ENCODE data around the gene NKX3-2.

Gene NKX3-2

DNA sequence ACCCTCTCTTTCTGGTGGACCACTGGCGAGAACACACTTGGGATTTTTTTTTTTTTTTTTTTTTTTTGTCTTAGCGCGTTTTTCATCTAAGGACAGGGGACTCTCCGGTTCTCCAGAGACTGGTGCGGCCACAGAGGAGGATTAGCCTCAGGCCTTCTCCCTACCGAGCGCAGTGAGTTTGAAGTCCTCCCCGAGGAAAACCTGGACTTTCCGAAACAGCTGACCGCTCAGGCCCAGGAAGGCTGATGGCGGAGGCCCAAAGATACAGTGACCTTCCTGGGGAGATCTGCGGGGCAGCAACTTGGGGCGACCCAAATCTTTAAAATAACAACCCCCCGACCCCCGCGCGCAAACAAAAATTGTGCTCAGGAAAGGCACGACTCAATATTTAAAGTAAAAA lies 9.2 kb downstream of the NKX3-2 start:
- no peak overlapping the region for H3K27ac ChIP-seq
- DNase-seq (ENCODE audit: low spot score) = no peak
- CTCF ChIA-PET = no interaction called here
- TF ChIP-seq, protein P1, sequence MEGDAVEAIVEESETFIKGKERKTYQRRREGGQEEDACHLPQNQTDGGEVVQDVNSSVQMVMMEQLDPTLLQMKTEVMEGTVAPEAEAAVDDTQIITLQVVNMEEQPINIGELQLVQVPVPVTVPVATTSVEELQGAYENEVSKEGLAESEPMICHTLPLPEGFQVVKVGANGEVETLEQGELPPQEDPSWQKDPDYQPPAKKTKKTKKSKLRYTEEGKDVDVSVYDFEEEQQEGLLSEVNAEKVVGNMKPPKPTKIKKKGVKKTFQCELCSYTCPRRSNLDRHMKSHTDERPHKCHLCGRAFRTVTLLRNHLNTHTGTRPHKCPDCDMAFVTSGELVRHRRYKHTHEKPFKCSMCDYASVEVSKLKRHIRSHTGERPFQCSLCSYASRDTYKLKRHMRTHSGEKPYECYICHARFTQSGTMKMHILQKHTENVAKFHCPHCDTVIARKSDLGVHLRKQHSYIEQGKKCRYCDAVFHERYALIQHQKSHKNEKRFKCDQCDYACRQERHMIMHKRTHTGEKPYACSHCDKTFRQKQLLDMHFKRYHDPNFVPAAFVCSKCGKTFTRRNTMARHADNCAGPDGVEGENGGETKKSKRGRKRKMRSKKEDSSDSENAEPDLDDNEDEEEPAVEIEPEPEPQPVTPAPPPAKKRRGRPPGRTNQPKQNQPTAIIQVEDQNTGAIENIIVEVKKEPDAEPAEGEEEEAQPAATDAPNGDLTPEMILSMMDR (conservative IDR thresholded peaks at IDR 0.05; ENCODE audit: low read depth) = no peak
- POLR2A ChIA-PET (ENCODE audit: low non-redundant PET) = no interaction called here

DNA sequence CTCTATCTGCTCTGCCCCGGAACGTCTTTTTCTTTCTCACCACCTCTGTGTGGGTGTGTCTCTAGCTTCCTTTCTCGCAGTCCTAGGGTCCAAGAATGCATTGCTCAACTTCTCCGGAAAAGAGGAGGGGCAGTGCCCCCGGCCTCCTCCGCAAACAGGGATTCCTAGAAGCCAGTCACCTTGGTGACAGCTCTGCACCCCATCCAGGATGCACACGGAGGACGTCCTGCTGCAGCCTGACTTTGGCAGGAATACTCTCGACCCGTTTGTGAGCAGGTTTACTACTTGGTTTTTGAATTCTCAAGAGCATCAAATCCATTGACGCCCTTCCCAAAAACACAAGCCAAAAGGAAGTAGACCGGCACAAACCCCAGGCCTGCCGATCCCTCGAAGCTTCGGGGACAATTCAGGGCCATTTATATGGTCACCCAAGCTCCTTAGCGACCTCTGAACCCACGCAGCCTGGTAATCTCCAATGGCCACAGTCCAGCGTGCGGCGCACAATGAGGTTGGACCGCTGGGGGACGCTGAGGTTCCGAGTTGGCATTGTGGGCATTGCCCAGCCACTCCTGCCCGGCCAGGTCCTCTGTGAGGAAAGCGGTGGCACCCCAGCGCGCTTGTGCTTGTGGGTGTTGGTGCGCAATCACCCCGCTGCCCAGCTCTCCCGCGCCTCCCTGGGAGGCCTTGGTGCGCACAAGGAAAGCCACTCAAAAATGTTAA lies 9.8 kb downstream of the NKX3-2 start:
- no peak overlapping the region for H3K27ac ChIP-seq
- TF ChIP-seq, protein P1 (conservative IDR thresholded peaks at IDR 0.05; ENCODE audit: low read depth) = no peak
- ChIA-PET CTCF (no interaction called here), POLR2A (ENCODE audit: low non-redundant PET) (no interaction called here)
- no peak for DNase-seq (ENCODE audit: low spot score)

DNA sequence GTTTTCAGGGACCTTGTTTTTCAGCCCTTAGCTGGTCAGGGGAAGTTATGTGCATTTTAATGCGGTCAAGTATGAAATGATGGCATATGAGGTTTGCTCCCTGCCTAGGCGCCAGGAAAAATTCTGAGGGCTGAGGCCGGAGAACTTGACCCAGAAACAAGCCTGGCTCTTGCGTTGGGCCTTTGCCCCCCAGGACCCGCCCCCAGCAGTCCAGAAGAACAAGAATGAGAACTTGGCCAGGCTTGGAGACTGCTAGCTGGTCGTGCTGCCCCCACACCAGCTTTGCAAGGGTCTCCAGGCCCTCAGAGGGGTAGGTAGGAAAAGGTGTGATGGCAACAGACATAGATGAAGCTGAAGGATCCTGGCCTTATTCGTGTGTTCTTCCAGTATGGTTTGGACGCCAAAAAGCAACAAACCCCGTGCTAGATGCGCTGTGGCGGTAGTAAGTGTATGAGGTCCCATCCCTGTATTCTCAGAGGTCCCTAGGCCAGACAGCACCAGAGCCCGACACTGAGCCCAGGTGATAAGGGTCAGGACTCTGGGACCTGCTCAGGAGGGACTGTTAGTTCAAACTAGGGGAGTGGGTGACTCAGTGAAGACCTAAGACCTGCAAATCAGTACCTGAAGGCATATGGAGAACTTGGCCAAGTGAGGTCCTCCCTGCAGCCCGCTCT lies 10.5 kb downstream of the NKX3-2 start:
- DNase-seq (ENCODE audit: low spot score) = no peak
- ChIA-PET POLR2A (ENCODE audit: low non-redundant PET) (no interaction called here), CTCF (no interaction called here)
- TF ChIP-seq, protein P1 (conservative IDR thresholded peaks at IDR 0.05; ENCODE audit: low read depth) = no peak
- no peak overlapping the region for H3K27ac ChIP-seq

DNA sequence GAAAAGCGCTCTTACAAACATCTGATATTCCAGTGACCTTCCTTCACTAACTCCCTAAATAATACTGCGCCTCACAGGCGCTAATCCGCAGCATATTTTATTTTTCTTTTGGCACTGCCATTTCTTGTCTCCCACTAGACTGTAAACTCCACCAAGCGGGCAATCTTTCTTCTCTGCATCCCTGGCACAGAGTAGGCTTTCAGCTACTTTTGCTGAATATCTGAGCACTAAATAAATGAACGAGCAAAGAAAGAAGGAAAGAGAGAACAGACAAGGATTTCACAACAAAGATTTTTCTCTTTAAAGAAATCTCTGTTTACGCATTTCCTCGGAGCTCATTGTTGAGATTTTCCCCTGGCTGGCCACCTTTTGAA lies 12.7 kb downstream of the NKX3-2 start:
- POLR2A ChIA-PET (ENCODE audit: low non-redundant PET) = no interaction called here
- TF ChIP-seq, protein P1 (conservative IDR thresholded peaks at IDR 0.05; ENCODE audit: low read depth) = no peak
- no peak for DNase-seq (ENCODE audit: low spot score)
- no peak overlapping the region for H3K27ac ChIP-seq
- CTCF ChIA-PET = no interaction called here

DNA sequence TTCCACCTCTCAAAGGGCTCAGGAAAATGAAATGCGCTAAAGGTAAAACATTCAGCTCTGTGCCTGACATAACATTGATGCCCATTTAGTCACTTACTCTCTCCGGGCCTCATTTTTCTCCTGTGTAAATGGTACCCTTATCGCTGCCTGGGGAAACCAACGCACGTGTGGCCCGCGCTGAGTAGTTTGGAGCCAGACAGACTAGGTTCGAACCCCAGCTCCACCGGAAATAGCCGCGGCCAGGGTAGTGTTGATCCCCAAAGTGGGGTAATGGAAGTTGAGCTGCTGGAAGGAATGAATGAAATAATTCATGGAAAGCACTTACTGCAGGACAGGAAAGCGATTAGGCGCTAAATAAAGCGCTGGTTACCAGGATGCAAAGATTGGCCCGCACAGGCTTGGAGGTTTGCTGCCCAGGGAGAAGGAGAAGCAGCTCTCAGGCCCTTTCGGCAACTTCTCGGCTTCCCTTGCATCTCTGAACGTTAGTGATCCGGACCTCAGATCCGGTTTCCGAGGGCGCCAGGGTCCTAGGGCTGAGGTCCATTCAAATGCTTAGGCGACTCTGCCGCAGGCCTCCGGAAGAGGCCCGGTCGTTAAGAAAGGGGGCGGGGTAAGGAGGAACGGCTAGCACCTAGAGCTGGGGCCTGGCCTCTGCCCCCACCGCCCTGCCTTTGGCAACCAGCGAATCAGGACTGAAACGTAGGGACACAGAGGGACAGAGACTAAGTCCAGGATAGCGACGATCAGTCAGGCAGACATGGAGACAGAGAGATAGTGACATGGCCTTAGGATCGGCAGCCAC lies 13.3 kb downstream of the NKX3-2 start:
- CTCF ChIA-PET = no interaction called here
- H3K27ac ChIP-seq = no peak overlapping the region
- DNase-seq (ENCODE audit: low spot score) = no peak
- POLR2A ChIA-PET (ENCODE audit: low non-redundant PET) = no interaction called here
- TF ChIP-seq, protein P1 (conservative IDR thresholded peaks at IDR 0.05; ENCODE audit: low read depth) = no peak

DNA sequence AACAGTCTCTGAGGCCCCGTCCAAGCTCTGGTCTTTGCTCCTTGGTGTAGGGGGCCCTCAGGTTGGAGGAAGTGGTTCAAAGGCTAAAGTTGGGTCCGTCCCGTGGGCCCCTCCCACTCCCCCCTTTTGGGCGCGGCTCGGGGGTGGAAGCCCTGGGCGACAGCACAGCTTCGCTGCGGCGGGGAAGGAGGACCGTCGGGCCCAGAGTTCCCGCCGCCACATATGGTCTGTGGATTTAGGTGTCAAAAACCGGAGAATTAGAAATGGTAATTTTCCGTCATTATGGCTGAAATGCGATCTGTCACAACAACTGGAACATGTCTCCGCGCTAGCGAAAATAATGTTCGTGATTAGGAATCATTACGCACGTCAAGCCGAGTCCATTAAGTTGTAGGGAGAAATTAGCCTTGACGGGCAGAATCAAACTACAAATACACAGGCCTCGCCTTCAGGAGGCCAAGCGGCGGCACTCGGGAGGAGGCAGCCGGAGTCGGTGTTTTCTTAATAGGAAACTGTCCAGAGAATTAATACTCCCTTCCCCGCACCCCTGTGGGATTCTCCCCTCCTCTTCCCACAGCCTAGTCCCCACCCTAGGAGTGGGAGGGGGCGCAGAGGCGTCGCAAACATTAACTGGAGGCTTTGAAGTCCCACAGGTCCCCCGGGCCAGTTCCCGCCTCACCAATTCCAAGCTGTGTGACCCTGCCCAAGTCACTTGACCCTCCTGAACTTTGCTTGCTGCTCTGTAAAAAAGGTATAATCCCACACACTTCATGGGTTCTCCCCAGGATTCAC lies 15.0 kb downstream of the NKX3-2 start:
- POLR2A ChIA-PET (ENCODE audit: low non-redundant PET) = no interaction called here
- TF ChIP-seq, protein P1 (conservative IDR thresholded peaks at IDR 0.05; ENCODE audit: low read depth) = no peak
- CTCF ChIA-PET = no interaction called here
- DNase-seq (ENCODE audit: low spot score) = no peak
- no peak overlapping the region for H3K27ac ChIP-seq

All from RWPE1 (cell line).